ENCODE results near the gene NRG2. TPM values are rescaled to one million over a fixed set of nuclear protein-coding genes. Genes with fewer than 3 reads are reported as not detected.
A peak's percentile ranks its signal among the peaks of the same experiment; 100 is the strongest.

The NRG2 gene
- polyA plus RNA-seq, 3 donors = 0.01 TPM; not detected in 2

DNA sequence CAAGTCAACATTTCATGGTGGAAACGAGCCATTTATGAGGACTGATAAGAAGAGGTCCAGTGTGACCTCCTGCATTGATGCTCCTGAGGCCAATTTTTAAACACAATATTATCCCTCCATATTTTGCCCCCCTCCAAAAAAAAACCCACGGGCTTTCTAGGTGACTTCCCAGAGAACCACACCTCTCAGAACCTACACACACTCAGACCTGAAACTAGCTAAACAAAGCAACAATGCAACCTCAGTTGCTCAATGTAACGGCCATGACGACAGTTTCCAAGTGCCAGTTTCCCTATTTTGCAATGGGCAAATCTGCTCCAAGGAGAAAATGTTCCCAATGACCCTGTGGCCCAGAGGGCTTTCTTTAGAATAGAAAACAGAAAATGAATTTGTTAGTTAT is 3.5 kb downstream of the NRG2 start:
- H3K36me3 ChIP-seq (replicated peaks in 1 of 2; ENCODE audit: control insufficient read depth in 1 of 2, insufficient read depth in 2 of 2, low read length in 2 of 2) = no peaks in the 10 kb centered on the region
- no peak overlapping the region for H3K4me2 ChIP-seq (replicated peaks; ENCODE audit: extremely low read depth, low read length, poor library complexity, severe bottlenecking)
- peak overlapping the region in 1 of 7 donors; percentile 67 for H3K27ac Mint-ChIP-seq
- H3K79me2 ChIP-seq (ENCODE audit: insufficient read depth, low read length) = no peaks in the 10 kb centered on the region
- no peak overlapping the region for H3K4me3 ChIP-seq (replicated peaks in 1 of 3; ENCODE audit: low read depth in 2 of 3, low read length in 3 of 3)
- intact Hi-C loops (cut with micrococcal nuclease) = no loop called here
- H3K27ac ChIP-seq (ENCODE audit: low read depth in 1 of 2, low read length in 2 of 2) = no peak overlapping the region
- H3K4me1 ChIP-seq (ENCODE audit: control insufficient read depth in 1 of 2, insufficient read depth in 2 of 2, low read length in 2 of 2) = peaks cover 29 to 32% of the 10 kb centered on the region in 2 donors
- 22% methylated on average over 4 of the region's 4 CpGs for WGBS (ENCODE audit: insufficient coverage)
- TF ChIP-seq CTCF (IDR thresholded peaks at IDR 0.05) = no peak
- no peak overlapping the region for H3K9ac ChIP-seq (ENCODE audit: insufficient read depth, low read length, poor library complexity, severe bottlenecking)
- peaks cover 56 to 79% (median 70%) of the 10 kb centered on the region in 3 donors for H3K27me3 Mint-ChIP-seq (ENCODE audit: low read depth in 3 of 3)
- peaks cover 38% of the 10 kb centered on the region for H3K4me1 Mint-ChIP-seq
- peaks cover 0 to 8% of the 10 kb centered on the region in 2 donors for H3K9me3 ChIP-seq (replicated peaks in 1 of 2; ENCODE audit: control insufficient read depth in 1 of 2, insufficient read depth in 1 of 2, low read length in 2 of 2)
- H4K20me1 ChIP-seq (ENCODE audit: insufficient read depth, low read length) = no peaks in the 10 kb centered on the region
- peak in 1 of 3 donors; percentile 39 for DNase-seq
- H3K36me3 Mint-ChIP-seq = peaks cover 2 to 3% of the 10 kb centered on the region in 2 donors
- H3K4me3 Mint-ChIP-seq = peak overlapping the region in 1 of 2 donors; percentile 72
- H3K27me3 ChIP-seq (ENCODE audit: control insufficient read depth in 2 of 2, insufficient read depth in 2 of 2, low read length in 2 of 2) = peaks cover 41 to 89% of the 10 kb centered on the region in 2 donors
- H3K9me3 Mint-ChIP-seq = peaks cover 0 to 10% (median 6%) of the 10 kb centered on the region in 7 donors
- no peak overlapping the region for H2AFZ ChIP-seq (ENCODE audit: insufficient read depth, low read depth, low read length, poor library complexity, severe bottlenecking)

DNA sequence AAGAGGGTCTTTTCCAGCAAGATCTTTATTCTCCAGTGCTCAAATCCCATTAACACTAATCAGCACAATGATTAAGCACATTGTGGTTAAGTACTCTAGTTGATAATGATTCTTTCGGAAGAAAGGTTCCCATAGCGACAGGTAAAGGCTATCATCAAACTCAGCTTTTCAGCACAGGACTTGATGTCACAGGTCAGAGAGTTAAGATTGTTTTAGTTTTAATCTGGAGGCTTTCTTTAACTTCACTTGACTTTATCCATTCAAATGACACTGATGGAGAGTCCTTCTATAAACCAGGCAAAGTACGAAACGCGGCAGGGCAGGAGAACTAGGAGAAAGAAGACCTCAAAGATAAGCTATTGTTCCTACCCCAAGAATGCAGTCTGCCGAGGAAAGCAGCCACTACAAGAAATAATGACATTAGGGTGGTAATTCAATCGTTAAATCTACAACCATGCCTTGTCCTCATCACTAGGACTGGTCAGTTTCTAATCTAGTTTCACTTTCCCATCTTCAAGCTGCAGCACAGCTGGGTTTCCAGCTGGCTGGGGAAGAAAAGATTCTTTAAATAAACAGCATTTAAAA is 4.6 kb downstream of the NRG2 start:
- peak overlapping the region; percentile 3 to 68 (median 44) for H3K4me3 ChIP-seq (replicated peaks in 1 of 3; ENCODE audit: low read depth in 2 of 3, low read length in 3 of 3)
- peaks cover 27 to 28% of the 10 kb centered on the region in 2 donors for H3K4me1 ChIP-seq (ENCODE audit: control insufficient read depth in 1 of 2, insufficient read depth in 2 of 2, low read length in 2 of 2)
- no peaks in the 10 kb centered on the region for H3K79me2 ChIP-seq (ENCODE audit: insufficient read depth, low read length)
- TF ChIP-seq CTCF (IDR thresholded peaks at IDR 0.05) = no peak
- H3K27me3 ChIP-seq (ENCODE audit: control insufficient read depth in 2 of 2, insufficient read depth in 2 of 2, low read length in 2 of 2) = peaks cover 32 to 82% of the 10 kb centered on the region in 2 donors
- intact Hi-C loops (cut with micrococcal nuclease) = no loop called here
- Mint-ChIP-seq H3K27me3 (ENCODE audit: low read depth in 3 of 3) (peaks cover 45 to 74% (median 64%) of the 10 kb centered on the region in 3 donors), H3K4me3 (peak overlapping the region; percentile 60 to 90), H3K9me3 (peaks cover 0 to 13% (median 6%) of the 10 kb centered on the region in 7 donors), H3K36me3 (peaks cover 0 to 3% of the 10 kb centered on the region in 2 donors), H3K27ac (no peak overlapping the region), H3K4me1 (peaks cover 35% of the 10 kb centered on the region)
- no peak overlapping the region for H3K27ac ChIP-seq (ENCODE audit: low read depth in 1 of 2, low read length in 2 of 2)
- H4K20me1 ChIP-seq (ENCODE audit: insufficient read depth, low read length) = no peaks in the 10 kb centered on the region
- H3K9me3 ChIP-seq (replicated peaks in 1 of 2; ENCODE audit: control insufficient read depth in 1 of 2, insufficient read depth in 1 of 2, low read length in 2 of 2) = peaks cover 0 to 2% of the 10 kb centered on the region in 2 donors
- peak overlapping the region; percentile 67 for H3K4me2 ChIP-seq (replicated peaks; ENCODE audit: extremely low read depth, low read length, poor library complexity, severe bottlenecking)
- DNase-seq = no peak
- H3K9ac ChIP-seq (ENCODE audit: insufficient read depth, low read length, poor library complexity, severe bottlenecking) = peak overlapping the region; percentile 7
- peak overlapping the region; percentile 36 for H2AFZ ChIP-seq (ENCODE audit: insufficient read depth, low read depth, low read length, poor library complexity, severe bottlenecking)
- WGBS (ENCODE audit: insufficient coverage) = no CpG with 5 or more reads among the region's 7 CpGs
- no peaks in the 10 kb centered on the region for H3K36me3 ChIP-seq (replicated peaks in 1 of 2; ENCODE audit: control insufficient read depth in 1 of 2, insufficient read depth in 2 of 2, low read length in 2 of 2)
